Activated CD4-positive, alpha-beta memory T cell treated with anti-CD3 and anti-CD28 coated beads for 36 hours (primary cell): Measurements from ENCODE around the gene TMCC1. TPM values are rescaled to one million over a fixed set of nuclear protein-coding genes. Genes with fewer than 3 reads are reported as not detected.
"Not testable (repeated sequence)": the region's sequence is repeated elsewhere in the genome, so short reads cannot be mapped to it uniquely, and the experiment has no call there.

Experiments used
- CTCF ChIA-PET: fragments of 350-600 bp; sonication (Branson Sonifier 250); formaldehyde crosslinking; loops from one replicate; lab custom pipeline; 2021; ENCODE audit warnings: antibody characterized with exemption, inconsistent platforms; lab: Charles Lee
- POLR2A ChIA-PET: fragments of 350-600 bp; sonication (Branson Sonifier 250); formaldehyde crosslinking; loops from one replicate; lab custom pipeline; 2021; ENCODE audit warnings: antibody characterized with exemption; lab: Charles Lee
- DNase-seq: peaks from one replicate; pipeline ENCODE4 v3.0.0-alpha.2; 2020
- H3K27ac Mint-ChIP-seq: one replicate; pipeline ENCODE4 v1.8.0; 2021; ENCODE audit warnings: mixed read lengths
- H3K27me3 Mint-ChIP-seq: one replicate; pipeline ENCODE4 v1.8.0; 2021; ENCODE audit warnings: mixed read lengths
- H3K36me3 Mint-ChIP-seq: one replicate; pipeline ENCODE4 v1.8.0; 2021; ENCODE audit warnings: mixed read lengths
- H3K4me1 Mint-ChIP-seq: one replicate; pipeline ENCODE4 v1.8.0; 2021; ENCODE audit warnings: low read depth, mixed read lengths
- H3K4me3 Mint-ChIP-seq: one replicate; pipeline ENCODE4 v1.8.0; 2021; ENCODE audit warnings: mild to moderate bottlenecking, mixed read lengths
- H3K9me3 Mint-ChIP-seq: one replicate; pipeline ENCODE4 v1.8.0; 2021; ENCODE audit warnings: mixed read lengths
- intact Hi-C: fragments of 100-400 bp; cut with micrococcal nuclease; formaldehyde crosslinking; loops from one replicate; pipeline ENCODE4 v1.15.1; 2023
- total RNA-seq, 2 experiments: library from RNA; stranded (reverse); gene quantifications; one replicate each; pipeline ENCODE4 v1.2.3, GENCODE V29; 2021

The TMCC1 gene
- total RNA-seq, 2 experiments from 2014 or later: 20.6 to 20.8 TPM

DNA sequence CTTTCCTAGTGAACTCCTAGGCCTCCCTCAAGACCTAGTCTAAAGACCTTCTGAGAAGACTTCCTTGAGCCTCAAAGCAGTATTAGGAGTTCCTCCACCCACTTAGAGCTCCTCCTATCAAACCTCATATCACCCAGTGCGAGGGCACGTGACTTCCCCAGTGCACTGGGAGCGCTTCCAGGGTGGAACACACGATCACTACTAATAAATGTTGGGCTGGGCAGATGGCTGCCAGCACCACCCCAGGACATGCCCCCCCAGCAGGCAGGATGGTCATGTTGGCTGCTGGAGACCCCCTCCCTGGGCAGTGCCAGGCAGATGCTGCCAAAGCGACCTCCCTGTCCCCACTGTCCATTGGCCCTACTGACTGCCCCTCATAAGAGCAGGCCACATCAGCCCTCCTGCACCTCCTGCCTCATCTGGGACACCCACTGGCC is 278.6 kb downstream of the TMCC1 start:
- DNase-seq: no peak
- no peaks in the 10 kb centered on the region for H3K9me3 Mint-ChIP-seq
- H3K4me3 Mint-ChIP-seq: no peak overlapping the region
- H3K36me3 Mint-ChIP-seq: no peaks in the 10 kb centered on the region
- peaks cover 7% of the 10 kb centered on the region for H3K4me1 Mint-ChIP-seq
- peaks cover 1% of the 10 kb centered on the region for H3K27me3 Mint-ChIP-seq
- intact Hi-C loops: no loop called here
- no peak overlapping the region for H3K27ac Mint-ChIP-seq
- POLR2A ChIA-PET: no interaction called here
- CTCF ChIA-PET: no interaction called here

- CTCF ChIA-PET: no interaction called here
- peaks cover 7% of the 10 kb centered on the region for H3K4me1 Mint-ChIP-seq
These were observed 279.1 kb downstream of the TMCC1 start for GRCh38 chr3:129614435-129614834.

GRCh38 chr3:129613367-129613740 is 280.2 kb downstream of the TMCC1 start:
- intact Hi-C loops: no loop called here
- POLR2A ChIA-PET: no interaction called here
- CTCF ChIA-PET: no interaction called here
- H3K4me1 Mint-ChIP-seq: peaks cover 2% of the 10 kb centered on the region
- DNase-seq: no peak
- peaks cover 1% of the 10 kb centered on the region for H3K27me3 Mint-ChIP-seq
- no peak overlapping the region for H3K4me3 Mint-ChIP-seq
- no peaks in the 10 kb centered on the region for H3K9me3 Mint-ChIP-seq
- H3K27ac Mint-ChIP-seq: no peak overlapping the region
- no peaks in the 10 kb centered on the region for H3K36me3 Mint-ChIP-seq

More at GRCh38 chr3:129614435-129614834, 279.1 kb downstream of the TMCC1 start:
- Mint-ChIP-seq H3K4me3 (no peak overlapping the region), H3K27ac (no peak overlapping the region), H3K27me3 (peaks cover 1% of the 10 kb centered on the region), H3K9me3 (no peaks in the 10 kb centered on the region), H3K36me3 (no peaks in the 10 kb centered on the region)
- no peak for DNase-seq
- intact Hi-C loops: no loop called here
- POLR2A ChIA-PET: no interaction called here

DNA sequence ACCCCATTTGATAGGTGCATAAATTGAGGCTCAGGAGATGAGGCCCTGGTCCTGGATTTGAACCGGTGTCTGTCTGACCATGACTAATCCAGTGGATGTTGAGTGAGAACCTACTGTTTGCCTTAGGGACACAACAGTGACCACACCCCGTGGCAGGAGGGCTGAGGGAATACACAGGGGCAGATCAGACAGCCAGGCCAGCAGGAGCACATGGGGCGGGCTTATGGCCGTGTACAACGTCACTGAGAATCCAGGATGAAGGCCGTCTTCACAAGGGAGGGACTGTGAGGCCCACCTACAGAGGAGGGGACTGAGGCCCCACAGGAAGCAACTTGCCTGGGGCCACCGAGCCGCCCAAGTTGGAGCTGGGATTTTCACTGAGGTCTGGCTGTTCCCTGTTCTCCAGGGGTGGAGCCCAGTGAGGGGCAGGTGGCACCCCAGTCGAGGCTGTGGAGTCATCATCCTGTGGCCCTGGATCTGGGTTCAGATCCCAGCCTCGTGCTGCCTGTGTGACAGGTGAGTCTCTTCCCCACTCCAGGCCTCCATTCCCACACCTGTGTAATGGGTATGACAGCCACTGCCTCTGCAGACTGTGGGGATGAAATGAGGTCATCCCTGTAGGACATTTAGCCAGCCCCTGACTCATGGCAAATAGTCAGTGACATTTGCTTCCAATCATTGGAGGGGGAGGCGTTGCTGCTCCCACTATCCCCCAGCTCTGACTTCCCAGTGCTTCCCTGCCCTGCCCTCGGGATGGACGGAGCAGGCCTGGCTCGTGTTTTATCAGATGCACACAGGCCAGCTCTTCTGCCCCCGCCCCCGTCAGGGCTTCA is 280.8 kb downstream of the TMCC1 start:
- no peaks in the 10 kb centered on the region for H3K36me3 Mint-ChIP-seq
- intact Hi-C loops: no loop called here
- no peak for DNase-seq
- ChIA-PET POLR2A (no interaction called here), CTCF (no interaction called here)
- no peaks in the 10 kb centered on the region for H3K9me3 Mint-ChIP-seq
- no peaks in the 10 kb centered on the region for H3K4me1 Mint-ChIP-seq
- H3K27me3 Mint-ChIP-seq: no peaks in the 10 kb centered on the region
- no peak overlapping the region for H3K4me3 Mint-ChIP-seq
- no peak overlapping the region for H3K27ac Mint-ChIP-seq

- ChIA-PET CTCF (no interaction called here), POLR2A (no interaction called here)
- Mint-ChIP-seq H3K27ac (no peak overlapping the region), H3K36me3 (no peaks in the 10 kb centered on the region), H3K9me3 (no peaks in the 10 kb centered on the region), H3K27me3 (peaks cover under 1% of the 10 kb centered on the region), H3K4me1 (peaks cover 4% of the 10 kb centered on the region), H3K4me3 (no peak overlapping the region)
- no peak for DNase-seq
- intact Hi-C loops: no loop called here
These were observed 281.5 kb downstream of the TMCC1 start for GRCh38 chr3:129611812-129612533.

- POLR2A ChIA-PET: no interaction called here
- DNase-seq: no peak
- Mint-ChIP-seq H3K27me3 (peaks cover 2% of the 10 kb centered on the region), H3K4me3 (no peak overlapping the region), H3K36me3 (no peaks in the 10 kb centered on the region), H3K9me3 (no peaks in the 10 kb centered on the region), H3K4me1 (peaks cover 6% of the 10 kb centered on the region), H3K27ac (no peak overlapping the region)
- intact Hi-C loops: no loop called here
- CTCF ChIA-PET: no interaction called here
These were observed 282.1 kb downstream of the TMCC1 start for GRCh38 chr3:129611446-129611800.

GRCh38 chr3:129610794-129611445 is 282.6 kb downstream of the TMCC1 start:
- H3K9me3 Mint-ChIP-seq, intact Hi-C loops, CTCF ChIA-PET, H3K36me3 Mint-ChIP-seq, H3K4me3 Mint-ChIP-seq, H3K27me3 Mint-ChIP-seq, H3K27ac Mint-ChIP-seq, POLR2A ChIA-PET, H3K4me1 Mint-ChIP-seq, DNase-seq: not testable (repeated sequence)

- intact Hi-C loops: no loop called here
- ChIA-PET POLR2A (no interaction called here), CTCF (no interaction called here)
- Mint-ChIP-seq H3K4me3 (no peak overlapping the region), H3K27ac (no peak overlapping the region), H3K27me3 (peaks cover 5% of the 10 kb centered on the region), H3K9me3 (no peaks in the 10 kb centered on the region), H3K4me1 (peaks cover 9% of the 10 kb centered on the region), H3K36me3 (peaks cover 2% of the 10 kb centered on the region)
- DNase-seq: no peak
These were observed 283.2 kb downstream of the TMCC1 start for GRCh38 chr3:129610276-129610675.

DNA sequence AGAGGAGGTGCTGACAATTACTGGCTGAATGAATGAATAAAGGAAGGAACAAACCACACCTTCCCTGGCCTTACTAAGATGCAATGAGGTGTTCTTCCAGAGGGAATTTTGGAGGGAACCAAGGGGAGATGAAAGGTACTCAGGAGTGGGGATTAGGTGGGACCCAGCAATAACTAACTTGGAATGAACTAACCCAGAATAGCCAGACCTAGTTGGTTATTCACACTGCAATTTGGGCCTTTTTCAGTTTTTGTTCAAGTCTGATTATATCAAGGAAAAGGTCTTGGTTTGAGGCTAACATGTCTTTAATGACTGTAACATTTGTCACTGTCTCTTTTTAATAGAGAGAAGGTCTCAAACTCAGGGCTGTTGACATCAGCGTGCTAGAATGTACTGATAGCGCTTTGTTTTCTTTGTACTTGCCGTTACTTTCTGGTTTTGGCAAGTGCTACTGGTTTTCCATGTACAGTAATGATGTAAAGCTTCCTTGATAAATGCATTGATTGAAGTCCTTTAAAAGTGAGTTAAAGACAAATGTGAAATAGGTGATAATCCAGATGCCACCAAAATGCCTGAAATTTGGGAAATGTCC is 283.8 kb downstream of the TMCC1 start:
- peaks cover 10% of the 10 kb centered on the region for H3K4me1 Mint-ChIP-seq
- no peak overlapping the region for H3K4me3 Mint-ChIP-seq
- POLR2A ChIA-PET: no interaction called here
- intact Hi-C loops: loop anchor here (5.0 kb wide), 2 partner anchors 167 to 227 kb away; partner anchors contain the start of gene IFT122
- CTCF ChIA-PET: no interaction called here
- H3K9me3 Mint-ChIP-seq: no peaks in the 10 kb centered on the region
- H3K27ac Mint-ChIP-seq: no peak overlapping the region
- H3K27me3 Mint-ChIP-seq: peaks cover 9% of the 10 kb centered on the region
- peaks cover 2% of the 10 kb centered on the region for H3K36me3 Mint-ChIP-seq
- no peak for DNase-seq

DNA sequence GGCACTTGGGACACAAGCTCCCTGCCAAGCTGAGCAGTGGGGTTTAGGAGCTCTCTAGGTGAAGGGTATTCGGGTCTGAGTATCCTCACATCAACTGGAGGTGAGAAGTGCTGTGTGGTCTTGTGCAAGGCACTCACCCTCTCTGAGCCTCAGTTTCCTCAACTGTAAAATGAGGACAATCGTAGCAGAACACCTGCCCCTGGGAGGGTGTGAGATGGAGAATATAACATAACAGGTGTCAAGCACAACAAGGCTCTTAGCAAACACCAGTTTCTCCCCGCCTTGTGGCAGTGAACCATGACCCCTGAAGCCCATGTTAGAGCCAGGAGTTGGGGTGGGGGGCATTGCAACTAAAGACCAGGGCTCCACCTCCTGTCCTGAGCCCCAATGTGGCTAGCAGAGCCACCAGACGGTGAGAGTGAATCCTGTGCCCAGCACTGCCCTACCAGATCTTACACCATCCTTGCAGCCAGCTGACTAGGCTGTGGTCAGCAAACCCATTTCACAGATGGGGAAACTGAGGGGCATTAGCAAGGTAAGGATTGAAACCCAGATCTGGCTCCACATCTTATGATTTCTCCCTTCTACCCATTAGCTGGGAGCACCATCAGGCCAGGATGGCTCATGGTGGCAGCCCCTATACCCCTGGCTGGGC is 284.4 kb downstream of the TMCC1 start:
- Mint-ChIP-seq H3K4me3 (no peak overlapping the region), H3K27me3 (peaks cover 14% of the 10 kb centered on the region), H3K9me3 (no peaks in the 10 kb centered on the region), H3K27ac (no peak overlapping the region), H3K36me3 (peaks cover 2% of the 10 kb centered on the region), H3K4me1 (peaks cover 12% of the 10 kb centered on the region)
- DNase-seq: no peak
- POLR2A ChIA-PET: no interaction called here
- CTCF ChIA-PET: interaction anchor here (1.1 kb wide), 1 partner anchor 226 kb away, joined by 3 read pairs; no protein-coding TSS in a partner anchor
- intact Hi-C loops: loop anchor here (1.0 to 5.0 kb wide), 3 partner anchors 119 to 227 kb away; partner anchors contain the start of gene IFT122

DNA sequence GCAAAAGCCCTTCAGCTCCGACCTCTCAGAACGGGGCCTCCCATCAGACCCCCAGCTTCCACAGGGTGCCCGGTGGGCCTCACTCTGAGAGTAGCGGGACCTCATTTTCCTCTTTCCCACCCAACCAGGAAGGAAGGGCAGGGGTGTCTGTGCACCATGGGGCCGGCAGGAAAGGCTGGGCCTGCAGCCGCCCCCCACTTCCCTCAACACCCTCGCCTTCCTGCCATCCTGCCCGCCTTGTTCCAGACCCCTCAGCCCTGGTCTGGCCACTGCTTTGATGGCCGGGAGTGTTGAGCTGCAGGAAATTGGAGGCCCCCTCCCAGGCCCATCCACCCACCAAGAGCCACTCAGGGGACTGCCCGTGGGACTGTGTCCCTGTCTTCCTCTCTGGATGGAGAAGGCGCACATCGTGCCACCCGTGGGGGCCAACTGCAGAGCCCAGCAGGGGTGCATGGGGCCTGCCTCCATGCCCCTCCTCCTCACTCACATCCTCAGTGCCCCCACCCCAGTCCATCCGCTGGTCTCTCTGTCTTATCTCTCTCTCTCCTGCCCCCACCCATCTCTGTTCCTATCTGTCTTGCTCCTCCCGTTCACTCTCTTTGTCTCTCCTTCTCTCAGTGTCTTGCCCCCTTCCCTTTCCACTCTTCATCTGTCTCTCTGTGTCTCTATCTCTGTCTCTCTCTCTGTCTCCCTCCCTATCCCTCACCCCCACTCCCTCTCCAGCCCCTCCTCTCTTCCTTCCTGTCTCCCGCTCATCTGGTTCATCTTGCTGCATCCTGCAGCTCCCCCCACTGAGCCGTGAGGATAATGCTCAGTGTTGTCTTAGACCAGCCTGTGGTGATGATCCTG is 285.2 kb downstream of the TMCC1 start:
- ChIA-PET CTCF (interaction anchor here (1.1 kb wide), 1 partner anchor 225 kb away, joined by 3 read pairs; no protein-coding TSS in a partner anchor), POLR2A (no interaction called here)
- no peaks in the 10 kb centered on the region for H3K9me3 Mint-ChIP-seq
- peaks cover 12% of the 10 kb centered on the region for H3K4me1 Mint-ChIP-seq
- H3K27ac Mint-ChIP-seq: no peak overlapping the region
- H3K4me3 Mint-ChIP-seq: no peak overlapping the region
- intact Hi-C loops: loop anchor here (1.0 to 5.0 kb wide), 3 partner anchors 118 to 226 kb away; partner anchors contain the start of gene IFT122
- H3K27me3 Mint-ChIP-seq: peaks cover 14% of the 10 kb centered on the region
- DNase-seq: peak; percentile 19
- peaks cover 2% of the 10 kb centered on the region for H3K36me3 Mint-ChIP-seq
